K562 (cell line): ENCODE measurements around the gene MYO1F. TPM values are rescaled to one million over a fixed set of nuclear protein-coding genes. Genes with fewer than 3 reads are reported as not detected.
A peak's percentile ranks its signal among the peaks of the same experiment; 100 is the strongest.

ENCODE experiments used
- ATAC-seq: fragments of 200-7000 bp; cut with Tn5 transposase; 3 replicates; pipeline ENCODE4 v1.9.1; 2020; ENCODE audit warnings: moderate library complexity
- BruUV-seq: library from RNA; stranded (reverse); fragments of 400-500 nt; replicated peaks from 2 replicates; lab custom pipeline; 2021; lab: Mats Ljungman, UMichigan
- CTCF ChIA-PET: fragments of 300-600 bp; formaldehyde crosslinking; extraction: SDS; loops from one replicate; lab custom pipeline; 2021; ENCODE audit warnings: low intra/inter-chr PET ratio; lab: Yijun Ruan, JAX
- POLR2A ChIA-PET: fragments of 300-600, 350-650 bp; sonication (Branson Sonifier 250); formaldehyde crosslinking; extraction: SDS; loops from one replicate; lab custom pipeline; 2021; ENCODE audit warnings: antibody characterized with exemption, inconsistent platforms; lab: Yijun Ruan, JAX
- DNase-seq, 4 experiments: peaks; one replicate each; pipeline versions ENCODE4 v3.0.0 to v3.0.0-alpha.2; 2011 to 2018; ENCODE audit warnings: low spot score in 3 of 4, mixed read lengths in 3 of 4; ENCODE audit errors: extremely low read depth in 1 of 4
- FAIRE-seq: peaks from 2 replicates; lab custom pipeline; 2011; peaks lifted over from hg19 to GRCh38; lab: Jason Lieb, UNC
- H2AFZ ChIP-seq: 2 replicates; pipeline ENCODE4 v1.6.0; 2011; ENCODE audit warnings: low read depth, low read length, control low read depth, inconsistent platforms
- H3K27ac ChIP-seq: fragments of 200-600 bp; 3 replicates; pipeline ENCODE4 v1.8.0; 2011; ENCODE audit warnings: low read depth, mild to moderate bottlenecking, control low read depth, inconsistent platforms, low read length, moderate library complexity, mixed read lengths; ENCODE audit errors: extremely low read depth
- H3K27me3 ChIP-seq, 2 experiments: fragments of 300-600 bp in 1 of 2; 2 replicates in 1 of 2; 3 replicates in 1 of 2; pipeline versions ENCODE4 v1.6.0 to v1.8.0; 2011; ENCODE audit warnings: inconsistent platforms in 2 of 2, low read length in 2 of 2, mild to moderate bottlenecking in 1 of 2, mixed read lengths in 1 of 2, moderate library complexity in 1 of 2; ENCODE audit not compliant: control insufficient read depth in 2 of 2, insufficient read depth in 2 of 2
- H3K36me3 ChIP-seq: fragments of 300-600 bp; 3 replicates; pipeline ENCODE4 v1.8.0; 2011; ENCODE audit warnings: mild to moderate bottlenecking, low read length, inconsistent platforms; ENCODE audit not compliant: control insufficient read depth, insufficient read depth
- H3K4me1 ChIP-seq, 2 experiments: fragments of 200-600 bp in 1 of 2; replicated peaks in 1 of 2; 2 replicates in 1 of 2; 3 replicates in 1 of 2; pipeline versions ENCODE4 v1.5.1 to v1.8.0; 2011; ENCODE audit warnings: inconsistent platforms in 2 of 2, low read length in 2 of 2, mild to moderate bottlenecking in 1 of 2, mixed read lengths in 1 of 2, moderate library complexity in 1 of 2; ENCODE audit not compliant: control insufficient read depth in 2 of 2, insufficient read depth in 2 of 2
- H3K4me2 ChIP-seq: 2 replicates; pipeline ENCODE4 v1.6.1; 2011; ENCODE audit warnings: low read length, control low read depth, inconsistent platforms, mixed read lengths; ENCODE audit not compliant: insufficient read depth
- H3K4me3 ChIP-seq: fragments of 200-600 bp; sonication (generic), shearing (Covaris generic); 2 replicates; pipeline ENCODE4 v1.5.1; 2016; ENCODE audit warnings: control low read depth, inconsistent platforms
- H3K79me2 ChIP-seq: fragments of 200-600 bp; 3 replicates; pipeline ENCODE4 v1.8.0; 2011; ENCODE audit warnings: low read length, inconsistent platforms; ENCODE audit not compliant: control insufficient read depth, insufficient read depth
- H3K9ac ChIP-seq, 2 experiments: 2 replicates each; pipeline versions ENCODE4 v1.6.0 to v1.6.1; 2011; ENCODE audit warnings: low read depth in 2 of 2, low read length in 2 of 2, control low read depth in 1 of 2, inconsistent platforms in 1 of 2, mild to moderate bottlenecking in 1 of 2, mixed read lengths in 1 of 2; ENCODE audit not compliant: insufficient read depth in 1 of 2
- H3K9me1 ChIP-seq: one replicate; pipeline ENCODE4 v1.6.0; 2011; ENCODE audit warnings: inconsistent platforms, mild to moderate bottlenecking, low read length, moderate library complexity; ENCODE audit not compliant: control insufficient read depth, insufficient read depth
- H3K9me3 ChIP-seq: replicated peaks from 2 replicates; pipeline ENCODE4 v1.5.1; 2011; ENCODE audit warnings: low read depth, low read length, inconsistent platforms; ENCODE audit not compliant: control insufficient read depth, insufficient read depth
- H4K20me1 ChIP-seq: replicated peaks from 2 replicates; pipeline ENCODE4 v1.6.1; 2011; ENCODE audit warnings: low read length, inconsistent platforms, mixed read lengths; ENCODE audit not compliant: control insufficient read depth, insufficient read depth
- BACH1 ChIP-seq: fragments of 200-800 bp; sonication (Bioruptor generic); IDR thresholded peaks from 2 replicates; pipeline ENCODE4 v1.6.1; 2016; ENCODE audit warnings: missing genetic modification characterization, missing compliant biosample characterization
- FOXO4 ChIP-seq: fragments of 450-650 bp; formaldehyde crosslinking; IDR thresholded peaks from 2 replicates; pipeline ENCODE4 v1.4.0; 2020; ENCODE audit warnings: mild to moderate bottlenecking, moderate library complexity
- HNRNPL ChIP-seq: fragments of 200-400 bp; formaldehyde crosslinking; IDR thresholded peaks from 2 replicates; pipeline ENCODE4 v1.6.1; 2017; ENCODE audit warnings: low read depth, mild to moderate bottlenecking, low read length
- MED1 ChIP-seq: sonication (generic); formaldehyde crosslinking; IDR thresholded peaks from 2 replicates; pipeline ENCODE4 v1.8.1; 2023; ENCODE audit warnings: missing genetic modification reagents, borderline replicate concordance
- NR0B1 ChIP-seq: fragments of 450-650 bp; IDR thresholded peaks from one replicate; pipeline ENCODE4 v1.6.1; 2018; ENCODE audit warnings: mild to moderate bottlenecking, moderate library complexity; ENCODE audit not compliant: partially characterized antibody
- POLR2G ChIP-seq: fragments of 200-400 bp; formaldehyde crosslinking; IDR thresholded peaks from 2 replicates; pipeline ENCODE4 v1.6.1; 2017; ENCODE audit warnings: low read depth, mild to moderate bottlenecking, antibody characterized with exemption, low read length, moderate library complexity
- PURB ChIP-seq: sonication (generic); formaldehyde crosslinking; IDR thresholded peaks from 2 replicates; pipeline ENCODE4 v1.9.0; 2021; ENCODE audit warnings: low read depth, mild to moderate bottlenecking, missing genetic modification reagents
- RBFOX2 ChIP-seq: fragments of 200-400 bp; formaldehyde crosslinking; IDR thresholded peaks from 2 replicates; pipeline ENCODE4 v1.6.1; 2017; ENCODE audit warnings: low read depth, mild to moderate bottlenecking, low read length, moderate library complexity
- RBM22 ChIP-seq: fragments of 200-400 bp; formaldehyde crosslinking; IDR thresholded peaks from 2 replicates; pipeline ENCODE4 v1.6.1; 2018; ENCODE audit warnings: low read length, low read depth; ENCODE audit not compliant: poor library complexity, severe bottlenecking
- ZBTB33 ChIP-seq: sonication (generic); formaldehyde crosslinking; IDR thresholded peaks from 2 replicates; pipeline ENCODE4 v1.8.1; 2023; ENCODE audit warnings: mild to moderate bottlenecking, missing genetic modification reagents
- ZFP1 ChIP-seq: fragments of 450-650 bp; formaldehyde crosslinking; IDR thresholded peaks from 2 replicates; pipeline ENCODE4 v1.4.0; 2020; ENCODE audit warnings: mild to moderate bottlenecking, mixed read lengths
- ZKSCAN8 ChIP-seq: fragments of 200-800 bp; sonication (Bioruptor generic); IDR thresholded peaks from 2 replicates; pipeline ENCODE4 v1.6.1; 2016; ENCODE audit warnings: missing genetic modification characterization, missing compliant biosample characterization
- ZNF696 ChIP-seq: fragments of 250-450 bp; sonication (Bioruptor Pico); conservative IDR thresholded peaks from 2 replicates; pipeline ENCODE4 v1.4.0; 2020; ENCODE audit warnings: mild to moderate bottlenecking, moderate library complexity
- WGBS: fragments of 100-300 bp; shearing (Covaris generic); methylation state at CpG from one replicate; pipeline ENCODE4 v1.1.6; 2016; ENCODE audit warnings: low coverage, mixed read lengths; ENCODE audit not compliant: insufficient coverage; ENCODE audit errors: missing lambda C conversion rate; 5-methylcytosine and 5-hydroxymethylcytosine counted together
- in situ Hi-C: fragments of 300-500 bp; cut with MboI; formaldehyde crosslinking; loops from 4 replicates; pipeline ENCODE4 v1.15.0; 2018; ENCODE audit warnings: inconsistent platforms, mixed read lengths
- intact Hi-C: fragments of 100-400 bp; cut with micrococcal nuclease; formaldehyde crosslinking; loops from 2 replicates; pipeline ENCODE4 v1.14.2; 2022
- polyA plus RNA-seq, 8 experiments: library from polyadenylated mRNA; depleted of rRNA in 4 of 8; stranded (reverse) in 5 of 8; unstranded in 3 of 8; fragments of >200 nt; fragmentation: Nextera tagmentation in 2 of 8; fragmentation: Illumina TruSeq in 1 of 8; extraction: Ambion mirVana in 2 of 8; extraction: Trizol in 1 of 8; gene quantifications; 2 replicates each; pipeline versions ENCODE4 v1.2.1 to v1.2.3, GENCODE V29; 2011 to 2014; ENCODE audit warnings: inconsistent platforms in 1 of 8, missing spikeins in 1 of 8
- total RNA-seq, 7 experiments: library from RNA; depleted of rRNA in 6 of 7; stranded (reverse); fragments of >200 nt in 6 of 7; fragmentation: Illumina TruSeq in 2 of 7; extraction: Trizol in 2 of 7; gene quantifications; 2 replicates each; pipeline versions ENCODE4 v1.2.1 to v1.2.3, GENCODE V29; 2011 to 2021; ENCODE audit warnings: low replicate concordance in 1 of 7

Gene MYO1F
- total and polyA plus RNA-seq, 9 of the 15 experiments (the other 6 are each of a cell fraction or from before 2014, with no cell fraction given): 0.78 to 9.4 (median 4.3) TPM

GRCh38 chr19:8485561-8486371 is 91.5 kb downstream of the MYO1F start:
- Histone ChIP-seq H3K4me2 (no peak overlapping the region), H3K9me3 (no peaks in the 10 kb centered on the region), H2AFZ (no peak overlapping the region), H3K27ac (no peak overlapping the region), H3K4me3 (no peak overlapping the region), H3K36me3 (peaks cover 83% of the 10 kb centered on the region), H3K27me3 (no peaks in the 10 kb centered on the region), H3K9ac (no peak overlapping the region), H3K9me1 (no peaks in the 10 kb centered on the region), H3K4me1 (peaks cover 0 to 18% of the 10 kb centered on the region in 2 experiments; a peak in 2 of 5 replicates), H4K20me1 (peaks cover 6% of the 10 kb centered on the region), H3K79me2 (peaks cover 15% of the 10 kb centered on the region)
- ATAC-seq (no peak), FAIRE-seq (no peak), DNase-seq (no peak)
- in situ Hi-C loops: no loop called here
- intact Hi-C loops: no loop called here
- ChIA-PET CTCF (no interaction called here), POLR2A (interaction anchor here (0.6 to 2.0 kb wide), 8 partner anchors 8 to 465 kb away, joined by 3 to 10 read pairs (median 3); partner anchors contain the start of gene ZNF414)
- 97% methylated on average over 50 of the region's 62 CpGs for WGBS
- TF ChIP-seq ZFP1 (CRISPR knock-in tag) (no peak), HNRNPL (peak; percentile 60; the same call in 1 of the 2 replicates), RBFOX2 (peak; percentile 19; the same call in 1 of the 2 replicates), MED1 (CRISPR knock-in tag) (0 out of 2 replicates have a peak, but pooled peaks have one; percentile 59), NR0B1 (no peak), FOXO4 (CRISPR knock-in tag) (no peak), BACH1 (tag) (no peak), ZBTB33 (CRISPR knock-in tag) (peak; percentile 58; the same call in 1 of the 2 replicates), RBM22 (peak; percentile 79), PURB (CRISPR knock-in tag) (no peak), ZKSCAN8 (CRISPR knock-in tag) (no peak), ZNF696 (CRISPR knock-in tag) (no peak), POLR2G (peak; percentile 67)
- BruUV-seq: TSS peak; percentile 84
